ENCODE results near the gene HBS1L. TPM values are rescaled to one million over a fixed set of nuclear protein-coding genes. Genes with fewer than 3 reads are reported as not detected.

HBS1L gene
- polyA plus RNA-seq, 4 donors: 23.0 to 39.2 (median 30.7) TPM

DNA sequence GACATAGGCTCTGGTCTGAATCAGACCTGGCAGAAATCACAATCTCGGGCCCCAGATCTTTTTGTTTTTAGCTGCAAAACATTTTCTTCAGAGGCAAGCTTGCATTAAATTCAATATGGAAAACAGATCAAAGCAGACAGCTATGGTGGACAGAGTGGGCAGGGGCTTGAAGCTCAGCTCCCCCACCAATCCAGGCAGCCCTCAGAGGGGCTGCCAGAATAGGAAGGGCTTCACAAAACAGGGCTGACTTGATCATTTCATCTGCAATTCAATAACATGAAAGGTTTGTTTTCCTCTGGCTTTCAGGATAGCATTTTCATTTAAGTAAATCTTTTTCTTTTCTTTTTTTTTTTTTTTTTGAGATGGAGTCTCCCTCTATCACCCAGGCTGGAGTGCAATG lies 55.5 kb downstream of the HBS1L start:
- 93 to 98% (median 95%) methylated on average over 1 of the region's 1 CpG for WGBS, 3 donors
- Histone ChIP-seq H3K27ac (ENCODE audit: low read depth in 1 of 3, low read length in 2 of 3) (no peak overlapping the region), H3K4me1 (ENCODE audit: control insufficient read depth in 3 of 3, insufficient read depth in 2 of 3, low read depth in 1 of 3, low read length in 2 of 3) (no peaks in the 10 kb centered on the region), H3K27me3 (ENCODE audit: control insufficient read depth in 3 of 3, insufficient read depth in 3 of 3, low read length in 3 of 3) (no peaks in the 10 kb centered on the region), H3K36me3 (ENCODE audit: control insufficient read depth in 3 of 3, insufficient read depth in 2 of 3, low read depth in 1 of 3, low read length in 3 of 3) (peaks cover 3 to 8% (median 6%) of the 10 kb centered on the region in 3 donors), H3K9me3 (ENCODE audit: control insufficient read depth in 2 of 2, insufficient read depth in 1 of 2, low read depth in 1 of 2, low read length in 1 of 2) (no peaks in the 10 kb centered on the region), H3K4me3 (ENCODE audit: low read depth in 1 of 3, low read length in 3 of 3) (no peak overlapping the region)
- FAIRE-seq: no peak
- no peak for DNase-seq

DNA sequence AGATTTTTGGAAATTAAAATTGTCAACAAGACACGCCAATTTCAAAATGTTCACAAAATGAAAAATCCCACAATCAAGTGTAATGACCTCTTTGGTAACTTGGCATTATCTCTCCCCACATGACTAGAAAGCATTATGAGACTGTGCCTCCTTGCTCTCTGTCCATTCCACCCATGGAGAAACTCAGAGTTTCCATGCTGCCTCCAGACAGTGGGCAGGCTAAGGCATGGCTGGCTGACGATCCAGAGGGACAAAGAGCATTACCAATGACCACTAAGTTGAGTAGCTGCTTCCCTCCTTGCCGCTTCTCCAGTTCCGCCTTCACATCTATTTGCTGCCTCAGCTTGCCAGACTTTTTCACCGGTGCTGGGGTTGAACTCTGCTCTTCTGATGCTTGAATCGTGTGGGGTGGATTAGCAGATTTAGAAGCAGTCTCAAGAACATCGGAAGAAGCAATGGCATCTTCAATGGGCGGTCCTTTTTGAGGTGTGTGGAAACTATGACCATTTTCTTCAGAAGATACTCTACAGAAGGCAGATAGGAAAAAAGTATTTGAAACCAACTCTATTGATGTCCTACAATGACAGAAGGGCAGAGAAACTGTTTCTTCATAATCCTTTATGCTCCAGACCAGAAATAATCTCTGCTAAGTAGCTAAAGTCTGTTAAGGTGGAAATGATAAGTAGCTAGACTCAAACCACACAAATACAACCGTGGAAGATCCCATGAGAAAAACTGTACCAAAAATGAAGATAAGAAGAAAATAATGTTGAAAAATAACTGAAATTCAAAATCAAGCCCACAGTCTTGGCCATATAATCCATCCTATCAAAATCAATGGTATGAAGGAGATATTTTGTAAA lies 57.3 kb downstream of the HBS1L start:
- no peak overlapping the region for H3K27ac ChIP-seq (ENCODE audit: low read depth in 1 of 3, low read length in 2 of 3)

DNA sequence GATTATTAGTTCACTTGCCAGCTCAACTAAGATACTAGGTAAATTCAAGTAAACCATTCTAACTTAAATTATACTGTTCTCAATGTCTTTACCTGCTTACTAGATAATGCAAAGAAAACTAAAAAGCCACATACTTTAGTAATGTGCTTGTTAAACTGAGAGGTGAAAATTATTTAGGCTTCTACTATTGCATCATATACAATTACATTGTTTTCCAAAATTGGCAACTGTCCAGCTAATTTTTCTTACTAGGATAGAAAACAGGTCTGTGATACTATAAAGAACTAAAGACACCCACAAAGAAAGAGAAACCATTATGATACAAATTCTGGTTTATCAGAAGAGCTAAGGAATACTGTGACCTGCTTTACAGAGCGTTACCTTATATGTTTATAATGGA lies 59.1 kb downstream of the HBS1L start:
- H3K4me3 ChIP-seq (ENCODE audit: low read depth in 1 of 3, low read length in 3 of 3): no peak overlapping the region
- 95 to 97% (median 96%) methylated on average over 1 of the region's 1 CpG for WGBS, 3 donors
- no peaks in the 10 kb centered on the region for H3K9me3 ChIP-seq (ENCODE audit: control insufficient read depth in 2 of 2, insufficient read depth in 1 of 2, low read depth in 1 of 2, low read length in 1 of 2)
- FAIRE-seq: no peak
- no peak for DNase-seq
- no peaks in the 10 kb centered on the region for H3K4me1 ChIP-seq (ENCODE audit: control insufficient read depth in 3 of 3, insufficient read depth in 2 of 3, low read depth in 1 of 3, low read length in 2 of 3)
- no peaks in the 10 kb centered on the region for H3K27me3 ChIP-seq (ENCODE audit: control insufficient read depth in 3 of 3, insufficient read depth in 3 of 3, low read length in 3 of 3)
- no peak overlapping the region for H3K27ac ChIP-seq (ENCODE audit: low read depth in 1 of 3, low read length in 2 of 3)
- H3K36me3 ChIP-seq (ENCODE audit: control insufficient read depth in 3 of 3, insufficient read depth in 2 of 3, low read depth in 1 of 3, low read length in 3 of 3): peaks cover 3 to 10% (median 8%) of the 10 kb centered on the region in 3 donors

More for the DNA sequence above, 57.3 kb downstream of the HBS1L start:
- DNase-seq (no peak), FAIRE-seq (no peak)
- H3K27me3 ChIP-seq (ENCODE audit: control insufficient read depth in 3 of 3, insufficient read depth in 3 of 3, low read length in 3 of 3): no peaks in the 10 kb centered on the region
- no peaks in the 10 kb centered on the region for H3K9me3 ChIP-seq (ENCODE audit: control insufficient read depth in 2 of 2, insufficient read depth in 1 of 2, low read depth in 1 of 2, low read length in 1 of 2)
- WGBS, 3 donors: 87 to 96% (median 94%) methylated on average over 9 of the region's 9 CpGs
- H3K4me1 ChIP-seq (ENCODE audit: control insufficient read depth in 3 of 3, insufficient read depth in 2 of 3, low read depth in 1 of 3, low read length in 2 of 3): no peaks in the 10 kb centered on the region
- H3K36me3 ChIP-seq (ENCODE audit: control insufficient read depth in 3 of 3, insufficient read depth in 2 of 3, low read depth in 1 of 3, low read length in 3 of 3): peaks cover 3 to 8% (median 6%) of the 10 kb centered on the region in 3 donors
- H3K4me3 ChIP-seq (ENCODE audit: low read depth in 1 of 3, low read length in 3 of 3): no peak overlapping the region

DNA sequence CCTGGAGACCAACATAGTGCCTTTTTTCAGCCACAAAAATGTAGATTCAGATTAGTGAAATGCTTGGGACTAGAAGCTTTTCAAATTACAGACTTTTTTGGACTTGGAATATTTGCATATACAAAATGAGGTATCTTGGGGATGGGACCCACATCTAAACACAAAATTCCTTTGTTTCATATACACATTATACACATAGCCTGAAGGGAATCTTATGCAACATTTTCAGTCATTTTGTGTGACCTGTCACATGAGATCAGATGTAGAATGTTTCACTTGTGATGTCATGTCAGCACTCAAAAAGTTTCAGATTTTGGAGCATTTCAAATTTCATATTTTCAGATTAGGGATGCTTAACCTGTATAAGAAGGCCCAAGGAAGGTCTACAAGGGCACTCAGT lies 60.2 kb downstream of the HBS1L start:
- no peaks in the 10 kb centered on the region for H3K4me1 ChIP-seq (ENCODE audit: control insufficient read depth in 3 of 3, insufficient read depth in 2 of 3, low read depth in 1 of 3, low read length in 2 of 3)
- no peaks in the 10 kb centered on the region for H3K9me3 ChIP-seq (ENCODE audit: control insufficient read depth in 2 of 2, insufficient read depth in 1 of 2, low read depth in 1 of 2, low read length in 1 of 2)
- H3K36me3 ChIP-seq (ENCODE audit: control insufficient read depth in 3 of 3, insufficient read depth in 2 of 3, low read depth in 1 of 3, low read length in 3 of 3): peaks cover 3 to 11% (median 8%) of the 10 kb centered on the region in 3 donors
- DNase-seq: no peak
- FAIRE-seq: no peak
- H3K27ac ChIP-seq (ENCODE audit: low read depth in 1 of 3, low read length in 2 of 3): no peak overlapping the region
- H3K4me3 ChIP-seq (ENCODE audit: low read depth in 1 of 3, low read length in 3 of 3): no peak overlapping the region
- H3K27me3 ChIP-seq (ENCODE audit: control insufficient read depth in 3 of 3, insufficient read depth in 3 of 3, low read length in 3 of 3): no peaks in the 10 kb centered on the region

DNA sequence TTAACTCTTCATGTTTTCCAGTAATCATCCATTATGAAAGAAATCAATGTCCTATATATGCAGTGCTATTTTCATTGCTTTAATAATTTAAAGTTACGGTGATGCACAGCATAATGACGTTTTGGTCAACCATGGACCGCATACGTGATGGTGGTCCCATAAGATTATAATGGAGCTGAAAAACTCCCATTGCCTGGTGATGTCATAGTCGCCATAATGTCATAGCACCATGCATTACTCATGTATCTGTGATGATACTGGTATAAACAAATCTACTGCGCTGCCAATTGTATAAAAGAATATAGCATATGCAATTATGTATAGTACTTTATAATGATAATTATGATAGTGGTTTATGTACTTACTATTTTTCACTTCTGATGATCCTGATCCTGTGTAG lies 62.5 kb downstream of the HBS1L start:
- no peaks in the 10 kb centered on the region for H3K4me1 ChIP-seq (ENCODE audit: control insufficient read depth in 3 of 3, insufficient read depth in 2 of 3, low read depth in 1 of 3, low read length in 2 of 3)
- no peak overlapping the region for H3K27ac ChIP-seq (ENCODE audit: low read depth in 1 of 3, low read length in 2 of 3)
- no peak for DNase-seq
- no peaks in the 10 kb centered on the region for H3K9me3 ChIP-seq (ENCODE audit: control insufficient read depth in 2 of 2, insufficient read depth in 1 of 2, low read depth in 1 of 2, low read length in 1 of 2)
- H3K27me3 ChIP-seq (ENCODE audit: control insufficient read depth in 3 of 3, insufficient read depth in 3 of 3, low read length in 3 of 3): no peaks in the 10 kb centered on the region
- no peak for FAIRE-seq
- H3K36me3 ChIP-seq (ENCODE audit: control insufficient read depth in 3 of 3, insufficient read depth in 2 of 3, low read depth in 1 of 3, low read length in 3 of 3): peaks cover under 1 to 11% (median 5%) of the 10 kb centered on the region in 3 donors
- WGBS, 3 donors: 96 to 97% (median 97%) methylated on average over 6 of the region's 6 CpGs
- no peak overlapping the region for H3K4me3 ChIP-seq (ENCODE audit: low read depth in 1 of 3, low read length in 3 of 3)

DNA sequence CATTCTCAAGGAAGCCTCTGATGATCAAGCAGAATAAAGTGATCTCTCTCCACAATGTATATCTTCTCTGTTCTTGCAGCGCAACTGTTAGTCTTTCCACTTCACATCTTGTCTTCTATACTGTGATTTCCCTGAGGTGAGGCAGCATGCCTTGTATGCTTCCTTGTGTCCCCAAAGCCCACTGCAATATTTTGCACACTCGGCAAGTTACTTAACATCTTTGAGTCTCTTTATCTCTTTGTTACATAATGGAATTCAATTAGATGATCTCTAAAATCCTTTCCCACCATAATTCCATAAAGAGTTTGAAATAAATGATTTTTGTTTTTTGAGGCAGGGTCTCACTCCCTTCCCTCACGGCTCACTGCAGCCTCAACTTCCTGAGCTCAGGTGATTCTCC lies 64.4 kb downstream of the HBS1L start:
- Histone ChIP-seq H3K36me3 (ENCODE audit: control insufficient read depth in 3 of 3, insufficient read depth in 2 of 3, low read depth in 1 of 3, low read length in 3 of 3) (peaks cover 0 to 9% (median 2%) of the 10 kb centered on the region in 3 donors), H3K4me1 (ENCODE audit: control insufficient read depth in 3 of 3, insufficient read depth in 2 of 3, low read depth in 1 of 3, low read length in 2 of 3) (no peaks in the 10 kb centered on the region), H3K27me3 (ENCODE audit: control insufficient read depth in 3 of 3, insufficient read depth in 3 of 3, low read length in 3 of 3) (no peaks in the 10 kb centered on the region), H3K27ac (ENCODE audit: low read depth in 1 of 3, low read length in 2 of 3) (no peak overlapping the region), H3K9me3 (ENCODE audit: control insufficient read depth in 2 of 2, insufficient read depth in 1 of 2, low read depth in 1 of 2, low read length in 1 of 2) (no peaks in the 10 kb centered on the region), H3K4me3 (ENCODE audit: low read depth in 1 of 3, low read length in 3 of 3) (no peak overlapping the region)
- no peak for FAIRE-seq
- 89 to 91% (median 89%) methylated on average over 3 of the region's 3 CpGs for WGBS, 3 donors
- DNase-seq: no peak

DNA sequence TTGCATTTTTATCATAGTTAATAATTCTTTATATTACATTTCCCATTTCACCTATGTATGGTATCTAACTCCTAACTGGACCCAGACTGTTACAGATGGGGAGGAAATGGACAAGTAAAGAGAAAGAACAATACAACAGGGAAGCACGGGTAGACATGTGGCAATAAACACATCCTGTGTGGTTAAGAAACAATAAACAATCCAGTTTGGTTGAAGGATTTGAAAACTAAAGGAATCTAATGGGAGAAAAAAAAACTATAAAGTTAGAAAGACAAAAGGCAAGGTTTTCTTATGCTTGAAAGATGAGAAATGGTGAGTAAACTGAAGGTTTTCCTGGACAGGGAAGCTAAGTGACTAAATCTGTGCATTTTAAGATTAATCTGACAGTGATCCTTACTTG lies 69.8 kb downstream of the HBS1L start:
- no peaks in the 10 kb centered on the region for H3K9me3 ChIP-seq (ENCODE audit: control insufficient read depth in 2 of 2, insufficient read depth in 1 of 2, low read depth in 1 of 2, low read length in 1 of 2)
- H3K36me3 ChIP-seq (ENCODE audit: control insufficient read depth in 3 of 3, insufficient read depth in 2 of 3, low read depth in 1 of 3, low read length in 3 of 3): peaks cover 4 to 14% (median 8%) of the 10 kb centered on the region in 3 donors
- no peaks in the 10 kb centered on the region for H3K27me3 ChIP-seq (ENCODE audit: control insufficient read depth in 3 of 3, insufficient read depth in 3 of 3, low read length in 3 of 3)
- 46 to 65% (median 48%) methylated on average over 1 of the region's 1 CpG for WGBS, 3 donors
- no peaks in the 10 kb centered on the region for H3K4me1 ChIP-seq (ENCODE audit: control insufficient read depth in 3 of 3, insufficient read depth in 2 of 3, low read depth in 1 of 3, low read length in 2 of 3)
- H3K4me3 ChIP-seq (ENCODE audit: low read depth in 1 of 3, low read length in 3 of 3): no peak overlapping the region
- no peak overlapping the region for H3K27ac ChIP-seq (ENCODE audit: low read depth in 1 of 3, low read length in 2 of 3)
- FAIRE-seq (no peak), DNase-seq (no peak)

DNA sequence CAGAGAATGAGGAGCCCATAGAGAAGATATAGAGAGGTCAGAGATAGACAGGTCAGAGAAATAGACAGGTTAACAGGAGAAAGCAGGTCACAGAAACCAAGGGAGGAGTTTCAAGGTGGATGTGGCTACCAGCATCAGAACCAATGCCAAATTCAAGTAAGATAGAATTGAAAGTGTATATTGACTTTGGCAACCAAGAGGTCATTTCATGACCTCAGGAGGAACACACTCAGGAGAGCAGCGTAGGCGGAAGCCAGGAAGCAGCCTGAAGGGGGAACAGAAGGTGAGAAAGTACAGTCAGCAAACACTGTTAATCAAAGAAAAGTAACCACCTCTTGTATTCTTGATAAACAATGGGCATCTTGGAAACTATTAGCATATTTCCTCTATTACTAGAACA lies 70.8 kb downstream of the HBS1L start:
- WGBS, 3 donors: 76 to 98% (median 84%) methylated on average over 2 of the region's 2 CpGs
- H3K9me3 ChIP-seq (ENCODE audit: control insufficient read depth in 2 of 2, insufficient read depth in 1 of 2, low read depth in 1 of 2, low read length in 1 of 2): no peaks in the 10 kb centered on the region
- H3K27ac ChIP-seq (ENCODE audit: low read depth in 1 of 3, low read length in 2 of 3): no peak overlapping the region
- FAIRE-seq (no peak), DNase-seq (no peak)
- H3K27me3 ChIP-seq (ENCODE audit: control insufficient read depth in 3 of 3, insufficient read depth in 3 of 3, low read length in 3 of 3): no peaks in the 10 kb centered on the region
- no peaks in the 10 kb centered on the region for H3K4me1 ChIP-seq (ENCODE audit: control insufficient read depth in 3 of 3, insufficient read depth in 2 of 3, low read depth in 1 of 3, low read length in 2 of 3)
- H3K4me3 ChIP-seq (ENCODE audit: low read depth in 1 of 3, low read length in 3 of 3): no peak overlapping the region
- H3K36me3 ChIP-seq (ENCODE audit: control insufficient read depth in 3 of 3, insufficient read depth in 2 of 3, low read depth in 1 of 3, low read length in 3 of 3): peaks cover 4 to 14% (median 11%) of the 10 kb centered on the region in 3 donors

DNA sequence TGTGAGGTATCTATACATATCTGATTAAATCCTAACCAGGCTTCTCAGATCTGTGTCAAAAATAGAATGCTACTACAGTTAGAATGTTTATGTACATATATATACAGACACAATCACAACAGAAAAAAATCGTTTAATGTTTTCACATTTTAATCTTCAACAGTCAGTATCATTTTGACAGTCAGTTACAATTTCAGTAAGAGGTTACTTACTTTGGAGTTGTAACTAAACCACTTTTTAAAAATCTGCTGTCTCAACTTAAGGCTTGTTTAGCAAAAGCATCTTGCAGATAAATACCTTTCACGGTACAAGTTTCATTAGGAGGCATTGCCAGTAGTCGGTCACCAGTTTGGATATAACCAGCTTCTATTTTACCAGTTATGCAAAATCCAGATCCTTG lies 72.5 kb downstream of the HBS1L start:
- DNase-seq (no peak), FAIRE-seq (no peak)
- Histone ChIP-seq H3K4me1 (ENCODE audit: control insufficient read depth in 3 of 3, insufficient read depth in 2 of 3, low read depth in 1 of 3, low read length in 2 of 3) (no peaks in the 10 kb centered on the region), H3K4me3 (ENCODE audit: low read depth in 1 of 3, low read length in 3 of 3) (no peak overlapping the region), H3K27me3 (ENCODE audit: control insufficient read depth in 3 of 3, insufficient read depth in 3 of 3, low read length in 3 of 3) (no peaks in the 10 kb centered on the region), H3K9me3 (ENCODE audit: control insufficient read depth in 2 of 2, insufficient read depth in 1 of 2, low read depth in 1 of 2, low read length in 1 of 2) (no peaks in the 10 kb centered on the region), H3K27ac (ENCODE audit: low read depth in 1 of 3, low read length in 2 of 3) (no peak overlapping the region), H3K36me3 (ENCODE audit: control insufficient read depth in 3 of 3, insufficient read depth in 2 of 3, low read depth in 1 of 3, low read length in 3 of 3) (peaks cover 4 to 14% (median 8%) of the 10 kb centered on the region in 3 donors)
- WGBS, 3 donors: 70 to 82% (median 76%) methylated on average over 3 of the region's 3 CpGs
